Stomach (tissue), 9 donors: ENCODE results near the gene VPS54. TPM values are rescaled to one million over a fixed set of nuclear protein-coding genes. Genes with fewer than 3 reads are reported as not detected.
"Not testable (repeated sequence)": the region's sequence is repeated elsewhere in the genome, so short reads cannot be mapped to it uniquely, and the experiment has no call there.

Experiments used
- DNase-seq, 2 donors: peaks; one replicate each; pipeline versions ENCODE4 v3.0.0 to v3.0.0-alpha.2; 2013 to 2019
- H3K27ac ChIP-seq, 5 donors: fragments of 200-600 bp in 4 of 5; sonication (generic) in 4 of 5; one replicate each; pipeline ENCODE4 v1.5.1; 2013 to 2019; ENCODE audit warnings: mild to moderate bottlenecking in 1 of 5, moderate library complexity in 1 of 5
- H3K27me3 ChIP-seq, 3 donors: fragments of 200-600 bp; sonication (generic); one replicate each; pipeline ENCODE4 v1.5.1; 2017 to 2019; ENCODE audit warnings: mixed run types in 1 of 3
- H3K36me3 ChIP-seq, 4 donors: fragments of 200-600 bp; sonication (generic); 1 replicate in 3 of 4; 2 replicates in 1 of 4; pipeline ENCODE4 v1.5.1; 2016 to 2019
- H3K4me1 ChIP-seq, 4 donors: fragments of 200-600 bp; sonication (generic); one replicate each; pipeline ENCODE4 v1.5.1; 2016 to 2019
- H3K4me3 ChIP-seq, 4 donors: fragments of 200-600 bp; sonication (generic) in 3 of 4; one replicate each; pipeline ENCODE4 v1.5.1; 2016 to 2019; ENCODE audit warnings: mild to moderate bottlenecking in 1 of 4
- H3K9me3 ChIP-seq, 4 donors: fragments of 200-600 bp; sonication (generic); one replicate each; pipeline ENCODE4 v1.5.1; 2016 to 2019
- EP300 ChIP-seq: sonication (generic); formaldehyde crosslinking; IDR thresholded peaks from one replicate; pipeline ENCODE4 v1.6.1; 2017; ENCODE audit warnings: antibody characterized with exemption
- POLR2A ChIP-seq, 4 donors: fragments of 450-650 bp; IDR thresholded peaks; one replicate each; pipeline ENCODE4 v1.6.1; 2016; ENCODE audit warnings: antibody characterized with exemption in 4 of 4, control low read depth in 2 of 4, mild to moderate bottlenecking in 1 of 4, moderate library complexity in 1 of 4
- POLR2AphosphoS5 ChIP-seq, 3 donors: sonication (generic); formaldehyde crosslinking; IDR thresholded peaks; one replicate each; pipeline ENCODE4 v1.6.1; 2016; ENCODE audit warnings: antibody characterized with exemption in 3 of 3
- WGBS, 5 donors: extraction: QIAGEN DNeasy Blood & Tissue Kit in 3 of 5; methylation state at CpG; one replicate each; pipeline versions ENCODE4 v1.1.5 to v1.1.7; 2013 to 2018; 5-methylcytosine and 5-hydroxymethylcytosine counted together
- intact Hi-C: fragments of 100-400 bp; cut with DNase I; formaldehyde crosslinking; loops from one replicate; pipeline ENCODE4 v1.15.1; 2023; ENCODE audit warnings: low total_unique reads
- polyA plus RNA-seq, 3 donors: library from polyadenylated mRNA; stranded (reverse); fragments of 200-250 nt; gene quantifications; one replicate each; pipeline ENCODE4 v1.2.3, GENCODE V29; 2013
- total RNA-seq, 5 donors: library from RNA; depleted of rRNA; stranded (reverse); fragments of >200 nt; gene quantifications; one replicate each; pipeline versions ENCODE4 v1.1.0 to v1.2.3, GENCODE V29; 2014 to 2016
- TF ChIP-seq, protein P1 (sequence below), 7 experiments: fragments of 450-650 bp in 4 of 7; fragments of 200-600 bp in 3 of 7; sonication (generic) in 3 of 7; IDR thresholded peaks; one replicate each; pipeline ENCODE4 v1.5.1; 2016 to 2019; ENCODE audit warnings: antibody characterized with exemption in 7 of 7, control low read depth in 2 of 7, mild to moderate bottlenecking in 1 of 7
- donor health status: healthy with polysubstance abuse.
- donor health status: Bipolar disorder and iron deficiency.
- donor health status: healthy.

Gene VPS54
- total and polyA plus RNA-seq, 8 donors = 3.2 to 58.9 (median 13.1) TPM

DNA sequence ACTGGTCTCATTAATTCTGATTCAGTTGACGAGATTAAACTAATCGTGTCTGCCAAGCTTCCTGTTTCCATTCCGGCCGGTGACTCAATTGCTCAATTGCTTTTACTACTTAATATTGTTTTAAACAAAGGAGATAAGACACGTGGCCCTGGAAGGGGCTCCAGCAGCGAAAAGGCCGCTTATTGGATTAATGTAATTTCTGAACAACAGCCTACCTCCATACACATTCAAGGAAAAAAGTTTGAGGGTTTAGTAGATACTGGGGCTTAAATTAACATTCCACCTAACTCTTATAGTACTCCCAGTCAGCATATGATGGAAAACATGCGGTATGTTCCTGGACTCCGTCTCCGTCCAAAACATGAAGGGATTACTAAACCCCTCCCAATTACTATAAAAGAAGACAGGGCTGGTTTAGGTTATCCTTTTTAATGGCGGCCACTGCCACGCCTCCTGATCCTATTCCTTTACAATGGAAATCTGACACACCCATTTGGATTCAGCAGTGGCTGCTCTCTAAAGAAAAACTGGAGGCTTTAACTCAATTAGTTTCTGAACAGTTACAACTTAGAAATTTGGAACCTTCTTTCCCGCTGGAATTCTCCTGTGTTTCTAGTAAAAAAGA lies 27.1 kb downstream of the VPS54 start:
- no peaks in the 10 kb centered on the region for H3K36me3 ChIP-seq
- TF ChIP-seq POLR2A (IDR thresholded peaks at IDR 0.05) (no peak), EP300 (no peak), POLR2AphosphoS5 (IDR thresholded peaks at IDR 0.05) (no peak)
- TF ChIP-seq, protein P1, sequence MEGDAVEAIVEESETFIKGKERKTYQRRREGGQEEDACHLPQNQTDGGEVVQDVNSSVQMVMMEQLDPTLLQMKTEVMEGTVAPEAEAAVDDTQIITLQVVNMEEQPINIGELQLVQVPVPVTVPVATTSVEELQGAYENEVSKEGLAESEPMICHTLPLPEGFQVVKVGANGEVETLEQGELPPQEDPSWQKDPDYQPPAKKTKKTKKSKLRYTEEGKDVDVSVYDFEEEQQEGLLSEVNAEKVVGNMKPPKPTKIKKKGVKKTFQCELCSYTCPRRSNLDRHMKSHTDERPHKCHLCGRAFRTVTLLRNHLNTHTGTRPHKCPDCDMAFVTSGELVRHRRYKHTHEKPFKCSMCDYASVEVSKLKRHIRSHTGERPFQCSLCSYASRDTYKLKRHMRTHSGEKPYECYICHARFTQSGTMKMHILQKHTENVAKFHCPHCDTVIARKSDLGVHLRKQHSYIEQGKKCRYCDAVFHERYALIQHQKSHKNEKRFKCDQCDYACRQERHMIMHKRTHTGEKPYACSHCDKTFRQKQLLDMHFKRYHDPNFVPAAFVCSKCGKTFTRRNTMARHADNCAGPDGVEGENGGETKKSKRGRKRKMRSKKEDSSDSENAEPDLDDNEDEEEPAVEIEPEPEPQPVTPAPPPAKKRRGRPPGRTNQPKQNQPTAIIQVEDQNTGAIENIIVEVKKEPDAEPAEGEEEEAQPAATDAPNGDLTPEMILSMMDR (IDR thresholded peaks at IDR 0.05) = no peak
- DNase-seq = no peak
- WGBS, 5 donors = 58 to 80% (median 66%) methylated on average over 13 of the region's 13 CpGs
- no peak overlapping the region for H3K27ac ChIP-seq
- H3K9me3 ChIP-seq = peaks cover 0 to 8% (median 0%) of the 10 kb centered on the region in 4 donors
- no peak overlapping the region for H3K4me3 ChIP-seq
- no peaks in the 10 kb centered on the region for H3K27me3 ChIP-seq
- intact Hi-C loops = no loop called here
- H3K4me1 ChIP-seq = peaks cover 0 to 25% (median 14%) of the 10 kb centered on the region in 4 donors

DNA sequence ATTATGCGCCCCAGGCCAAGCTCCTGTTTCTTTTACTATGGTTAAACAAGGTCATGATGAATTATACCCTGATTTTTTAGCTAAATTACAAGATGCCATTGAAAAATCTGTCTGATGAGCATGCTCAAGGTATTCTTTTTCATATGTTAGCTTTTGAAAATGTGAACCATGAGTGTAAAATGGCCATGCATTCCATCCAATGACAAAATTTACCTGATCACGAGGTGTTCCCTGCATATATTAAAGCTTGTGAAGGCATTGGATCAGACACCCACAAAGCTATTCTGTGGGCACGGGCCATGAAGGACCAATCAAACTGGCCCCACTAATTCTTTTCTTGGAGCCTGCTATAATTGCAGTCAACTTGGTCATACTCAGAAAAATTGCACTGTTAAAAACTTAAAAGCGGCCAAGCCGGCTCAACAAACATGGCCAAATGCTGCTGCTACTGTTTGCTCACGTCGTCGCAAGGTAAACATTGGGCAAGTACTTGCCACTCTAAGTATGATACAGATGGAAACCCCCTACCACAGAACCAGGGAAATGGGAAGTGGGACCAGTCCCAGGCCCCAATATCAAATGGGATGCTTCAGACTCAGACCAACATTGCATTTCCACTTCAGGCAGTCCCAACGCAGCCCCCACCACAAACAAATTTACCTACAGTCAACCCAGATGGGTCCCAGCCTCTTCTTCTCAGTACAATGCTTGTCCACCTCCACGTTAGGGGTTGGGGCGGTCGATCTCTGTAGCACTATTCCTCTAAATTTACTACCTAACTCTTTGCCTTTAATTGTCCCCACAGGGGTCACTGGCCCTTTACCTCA lies 27.8 kb downstream of the VPS54 start:
- H3K27ac ChIP-seq, H3K36me3 ChIP-seq, H3K27me3 ChIP-seq, H3K9me3 ChIP-seq, intact Hi-C loops, H3K4me3 ChIP-seq: not testable (repeated sequence)
- peaks cover under 1 to 30% (median 17%) of the 10 kb centered on the region in 4 donors for H3K4me1 ChIP-seq
- 57 to 71% (median 63%) methylated on average over 12 of the region's 12 CpGs for WGBS, 5 donors
- DNase-seq = peak; percentile 51 to 75

DNA sequence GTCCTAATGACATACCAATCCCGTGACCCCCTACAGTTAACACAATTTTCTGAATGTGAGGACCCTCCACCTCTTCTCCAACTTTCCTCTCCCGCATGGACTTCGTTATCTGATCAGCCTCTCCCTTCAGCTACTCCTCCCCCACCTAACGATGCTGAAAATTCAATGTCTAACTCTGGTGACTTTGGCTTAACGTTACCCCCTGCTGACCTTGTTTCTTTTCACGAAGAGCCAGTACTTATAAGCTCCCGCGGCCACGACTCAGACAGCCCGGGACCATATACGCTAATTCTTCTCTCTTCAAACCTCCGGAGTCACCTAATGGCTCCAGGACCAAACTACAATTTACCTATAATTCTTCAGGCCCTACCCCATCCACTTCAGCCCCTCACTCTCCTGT lies 29.2 kb downstream of the VPS54 start:
- DNase-seq = no peak
- TF ChIP-seq POLR2AphosphoS5 (IDR thresholded peaks at IDR 0.05) (no peak), EP300 (no peak), POLR2A (IDR thresholded peaks at IDR 0.05) (no peak)
- TF ChIP-seq, protein P1 (IDR thresholded peaks at IDR 0.05) = no peak
- no peak overlapping the region for H3K4me3 ChIP-seq
- no peaks in the 10 kb centered on the region for H3K36me3 ChIP-seq
- no peaks in the 10 kb centered on the region for H3K27me3 ChIP-seq
- peaks cover 14 to 43% (median 28%) of the 10 kb centered on the region in 4 donors for H3K4me1 ChIP-seq
- H3K9me3 ChIP-seq = no peaks in the 10 kb centered on the region
- WGBS, 5 donors = 89 to 99% (median 94%) methylated on average over 12 of the region's 12 CpGs
- intact Hi-C loops = no loop called here
- H3K27ac ChIP-seq = no peak overlapping the region

DNA sequence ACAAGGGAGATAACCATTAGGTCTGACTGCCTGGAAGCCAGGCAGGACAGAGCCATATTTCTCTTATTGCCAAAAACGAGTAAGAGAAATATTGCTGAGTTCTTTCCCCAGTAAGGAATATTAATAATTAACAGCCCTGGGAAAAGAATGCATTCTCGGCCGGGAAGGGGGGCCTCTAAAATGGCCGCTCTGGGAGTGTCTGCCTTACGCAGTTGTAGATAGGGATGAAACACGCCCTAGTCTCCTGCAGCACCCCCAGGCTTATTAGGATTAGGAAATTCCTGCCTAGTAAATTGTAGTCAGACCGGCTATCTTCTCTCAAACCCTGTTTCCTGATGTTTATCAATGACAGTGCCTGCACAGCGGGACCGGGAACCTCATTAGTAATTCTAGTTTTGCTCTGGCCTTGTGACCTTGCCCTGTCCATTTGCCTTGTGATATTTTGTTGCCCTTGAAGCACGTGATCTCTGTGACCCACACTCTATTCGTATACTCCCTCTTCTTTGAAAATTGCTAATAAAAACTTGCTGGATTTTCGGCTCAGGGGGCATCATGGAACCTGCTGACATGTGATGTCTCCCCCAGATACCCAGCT lies 30.3 kb downstream of the VPS54 start:
- H3K36me3 ChIP-seq, H3K27ac ChIP-seq, intact Hi-C loops, DNase-seq, H3K9me3 ChIP-seq, H3K4me3 ChIP-seq, H3K27me3 ChIP-seq: not testable (repeated sequence)
- H3K4me1 ChIP-seq = peaks cover 19 to 50% (median 32%) of the 10 kb centered on the region in 4 donors
- 90 to 96% (median 93%) methylated on average over 12 of the region's 12 CpGs for WGBS, 5 donors

DNA sequence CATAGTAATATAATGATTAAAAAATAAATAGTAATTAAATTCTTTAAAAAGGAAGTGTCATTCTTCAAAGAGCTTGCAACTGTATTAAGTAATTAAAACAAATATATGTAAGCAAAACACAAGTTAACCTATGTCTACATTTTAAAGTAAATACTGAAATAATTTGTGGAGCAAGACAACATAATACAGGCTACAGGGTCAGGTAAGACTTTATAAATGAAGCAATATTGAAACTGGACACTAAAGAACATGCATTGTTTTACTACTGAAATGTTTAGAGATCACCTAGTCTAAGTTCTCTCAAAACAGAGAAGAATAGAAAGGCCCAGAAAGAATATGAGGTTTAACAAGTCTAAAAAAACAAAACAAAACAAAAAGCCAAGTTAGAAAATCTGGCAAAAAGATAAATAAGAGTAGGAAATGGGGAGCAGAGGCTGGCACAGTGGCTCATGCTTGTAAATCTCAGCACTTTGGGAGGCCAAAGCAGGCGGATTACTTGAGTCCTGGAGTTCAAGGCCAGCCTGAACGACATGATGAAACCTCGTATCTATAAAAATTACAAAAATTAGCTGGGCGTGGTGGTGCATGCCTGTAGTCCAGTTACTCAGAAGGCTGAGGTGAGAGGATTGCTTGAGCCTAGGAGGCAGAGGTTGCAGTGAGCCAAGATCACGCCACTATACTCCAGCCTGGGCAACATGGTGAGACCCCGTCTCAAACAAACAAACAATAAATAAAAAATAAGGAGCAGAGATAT lies 34.4 kb downstream of the VPS54 start:
- Histone ChIP-seq H3K4me3 (no peak overlapping the region), H3K4me1 (peaks cover 14 to 29% (median 22%) of the 10 kb centered on the region in 4 donors), H3K9me3 (no peaks in the 10 kb centered on the region), H3K27ac (no peak overlapping the region), H3K36me3 (peaks cover 0 to 36% (median 28%) of the 10 kb centered on the region in 4 donors), H3K27me3 (no peaks in the 10 kb centered on the region)
- no peak for DNase-seq
- WGBS, 5 donors = 70 to 77% (median 74%) methylated on average over 6 of the region's 6 CpGs
- TF ChIP-seq, protein P1 (IDR thresholded peaks at IDR 0.05) = no peak
- TF ChIP-seq POLR2A (IDR thresholded peaks at IDR 0.05) (no peak), POLR2AphosphoS5 (IDR thresholded peaks at IDR 0.05) (no peak), EP300 (no peak)
- intact Hi-C loops = no loop called here
